ENCODE data around the gene NFAM1. TPM values are rescaled to one million over a fixed set of nuclear protein-coding genes. Genes with fewer than 3 reads are reported as not detected.

NFAM1 gene
- total RNA-seq, 1 donor from 2014 or later, result not detected

GRCh38 chr22:42353883-42354727 lies 78.1 kb downstream of the NFAM1 start:
- no peak overlapping the region for H3K4me3 Mint-ChIP-seq (ENCODE audit: unreplicated experiment)
- peaks cover 5% of the 10 kb centered on the region for H3K4me1 Mint-ChIP-seq (ENCODE audit: low read depth)
- no peak for DNase-seq (ENCODE audit: low spot score)
- no peaks in the 10 kb centered on the region for H3K9me3 Mint-ChIP-seq (ENCODE audit: low read depth)
- H3K27ac Mint-ChIP-seq (ENCODE audit: unreplicated experiment), result no peak overlapping the region
- H3K36me3 Mint-ChIP-seq (ENCODE audit: low read depth), result no peaks in the 10 kb centered on the region
- TF ChIP-seq CTCF (IDR thresholded peaks at IDR 0.05), result no peak
- H3K27me3 Mint-ChIP-seq (ENCODE audit: low read depth), result no peaks in the 10 kb centered on the region

GRCh38 chr22:42350373-42350772 lies 81.8 kb downstream of the NFAM1 start:
- H3K4me1 Mint-ChIP-seq (ENCODE audit: low read depth), result peaks cover 5% of the 10 kb centered on the region
- no peak overlapping the region for H3K4me3 Mint-ChIP-seq (ENCODE audit: unreplicated experiment)
- no peaks in the 10 kb centered on the region for H3K9me3 Mint-ChIP-seq (ENCODE audit: low read depth)
- no peaks in the 10 kb centered on the region for H3K27me3 Mint-ChIP-seq (ENCODE audit: low read depth)
- DNase-seq (ENCODE audit: low spot score), result no peak
- H3K27ac Mint-ChIP-seq (ENCODE audit: unreplicated experiment), result no peak overlapping the region
- TF ChIP-seq CTCF (IDR thresholded peaks at IDR 0.05), result no peak
- no peaks in the 10 kb centered on the region for H3K36me3 Mint-ChIP-seq (ENCODE audit: low read depth)

- DNase-seq (ENCODE audit: low spot score), result no peak
- no peak overlapping the region for H3K4me3 Mint-ChIP-seq (ENCODE audit: unreplicated experiment)
- no peaks in the 10 kb centered on the region for H3K36me3 Mint-ChIP-seq (ENCODE audit: low read depth)
- peaks cover 3% of the 10 kb centered on the region for H3K4me1 Mint-ChIP-seq (ENCODE audit: low read depth)
- H3K9me3 Mint-ChIP-seq (ENCODE audit: low read depth), result no peaks in the 10 kb centered on the region
- no peak for TF ChIP-seq CTCF (IDR thresholded peaks at IDR 0.05)
- no peaks in the 10 kb centered on the region for H3K27me3 Mint-ChIP-seq (ENCODE audit: low read depth)
- no peak overlapping the region for H3K27ac Mint-ChIP-seq (ENCODE audit: unreplicated experiment)
Measured at GRCh38 chr22:42347281-42347824, 84.8 kb downstream of the NFAM1 start.

- H3K36me3 Mint-ChIP-seq (ENCODE audit: low read depth), result no peaks in the 10 kb centered on the region
- H3K27ac Mint-ChIP-seq (ENCODE audit: unreplicated experiment), result no peak overlapping the region
- no peak for DNase-seq (ENCODE audit: low spot score)
- H3K4me1 Mint-ChIP-seq (ENCODE audit: low read depth), result peaks cover 3% of the 10 kb centered on the region
- H3K9me3 Mint-ChIP-seq (ENCODE audit: low read depth), result no peaks in the 10 kb centered on the region
- no peak for TF ChIP-seq CTCF (IDR thresholded peaks at IDR 0.05)
- H3K27me3 Mint-ChIP-seq (ENCODE audit: low read depth), result no peaks in the 10 kb centered on the region
- H3K4me3 Mint-ChIP-seq (ENCODE audit: unreplicated experiment), result no peak overlapping the region
Measured at GRCh38 chr22:42346722-42347121, 85.5 kb downstream of the NFAM1 start.

- Mint-ChIP-seq H3K27me3 (ENCODE audit: low read depth) (peaks cover 2% of the 10 kb centered on the region), H3K36me3 (ENCODE audit: low read depth) (no peaks in the 10 kb centered on the region), H3K4me3 (ENCODE audit: unreplicated experiment) (no peak overlapping the region), H3K4me1 (ENCODE audit: low read depth) (peaks cover 3% of the 10 kb centered on the region), H3K9me3 (ENCODE audit: low read depth) (no peaks in the 10 kb centered on the region), H3K27ac (ENCODE audit: unreplicated experiment) (no peak overlapping the region)
- TF ChIP-seq CTCF (IDR thresholded peaks at IDR 0.05), result no peak
- no peak for DNase-seq (ENCODE audit: low spot score)
Measured at GRCh38 chr22:42345458-42345857, 86.7 kb downstream of the NFAM1 start.
